ENCODE results near the gene NDUFA7.

GRCh38 chr19:8310342-8311055 is 10.7 kb downstream of the NDUFA7 start:
- TF ChIP-seq CTCF (conservative IDR thresholded peaks at IDR 0.05) (no peak), ZFX (IDR thresholded peaks at IDR 0.05) (no peak)

Measured in C4-2B (cell line).